Gastrocnemius medialis (tissue), 4 donors: ENCODE results near the gene TAF1D. TPM values are rescaled to one million over a fixed set of nuclear protein-coding genes. Genes with fewer than 3 reads are reported as not detected.
A peak's percentile ranks its signal among the peaks of the same experiment; 100 is the strongest.

Experiments
- ATAC-seq, 2 donors: fragments of 150-250 bp; one replicate each; pipeline ENCODE4 v1.9.1; 2016
- DNase-seq, 2 donors: peaks; one replicate each; pipeline ENCODE4 v3.0.0-alpha.2; 2019
- H3K27ac ChIP-seq, 4 donors: fragments of 200-600 bp; sonication (generic); 1 replicate in 1 of 4; 2 replicates in 3 of 4; pipeline ENCODE4 v1.5.1; 2016 to 2018; ENCODE audit warnings: mild to moderate bottlenecking in 2 of 4, moderate library complexity in 1 of 4
- H3K27me3 ChIP-seq, 3 donors: fragments of 200-600 bp; sonication (generic) in 2 of 3; 1 replicate in 1 of 3; 2 replicates in 2 of 3; pipeline versions ENCODE4 v1.5.1 to v1.6.0; 2016 to 2019; ENCODE audit warnings: mild to moderate bottlenecking in 1 of 3, moderate library complexity in 1 of 3
- H3K36me3 ChIP-seq, 2 donors: fragments of 200-600 bp; sonication (generic) in 1 of 2; one replicate each; pipeline ENCODE4 v1.5.1; 2017 to 2018
- H3K4me1 ChIP-seq, 2 donors: fragments of 200-600 bp; sonication (generic) in 1 of 2; one replicate each; pipeline ENCODE4 v1.5.1; 2016 to 2017; ENCODE audit warnings: mild to moderate bottlenecking in 2 of 2
- H3K4me3 ChIP-seq, 4 donors: fragments of 200-600 bp; sonication (generic) in 3 of 4; 1 replicate in 1 of 4; 2 replicates in 3 of 4; pipeline ENCODE4 v1.5.1; 2016 to 2019; ENCODE audit warnings: mild to moderate bottlenecking in 2 of 4
- H3K9me3 ChIP-seq, 3 donors: fragments of 200-600 bp; sonication (generic) in 2 of 3; 1 replicate in 1 of 3; 2 replicates in 2 of 3; pipeline ENCODE4 v1.5.1; 2016 to 2019
- CTCF ChIP-seq, 5 experiments: fragments of 450-650 bp in 3 of 5; fragments of 200-600 bp in 2 of 5; sonication (generic) in 2 of 5; IDR thresholded peaks in 4 of 5; conservative IDR thresholded peaks in 1 of 5; 1 replicate in 4 of 5; 2 replicates in 1 of 5; pipeline ENCODE4 v1.5.1; 2016 to 2019; ENCODE audit warnings: antibody characterized with exemption in 5 of 5, mild to moderate bottlenecking in 3 of 5, moderate library complexity in 3 of 5
- POLR2A ChIP-seq, 2 donors: fragments of 450-650 bp; IDR thresholded peaks; one replicate each; pipeline ENCODE4 v1.6.1; 2017; ENCODE audit warnings: antibody characterized with exemption in 2 of 2, mild to moderate bottlenecking in 2 of 2, moderate library complexity in 2 of 2
- in situ Hi-C, 4 donors: fragments of 200-750 bp; cut with MboI; loops; one replicate each; pipeline versions ENCODE4 v1.15.0 to v1.8.0; 2017; ENCODE audit warnings: low sequenced_read_pairs in 4 of 4
- intact Hi-C: fragments of 100-400 bp; cut with DNase I; formaldehyde crosslinking; loops from one replicate; pipeline ENCODE4 v1.15.1; 2023; ENCODE audit warnings: low total_unique reads
- total RNA-seq, 4 donors: library from RNA; depleted of rRNA; stranded (reverse); fragments of >200 nt; gene quantifications; one replicate each; pipeline versions ENCODE4 v1.1.0 to v1.2.3, GENCODE V29; 2016

The TAF1D gene
- total RNA-seq, 4 donors from 2014 or later: 42.6 to 85.5 (median 55.0) TPM

- Histone ChIP-seq H3K4me3 (peak overlapping the region in 1 of 4 donors; percentile 19), H3K36me3 (peaks cover 0 to 4% of the 10 kb centered on the region in 2 donors), H3K4me1 (peaks cover 31 to 34% of the 10 kb centered on the region in 2 donors), H3K9me3 (no peaks in the 10 kb centered on the region), H3K27ac (peak overlapping the region; percentile 91 to 99 (median 94)), H3K27me3 (no peaks in the 10 kb centered on the region)
- DNase-seq (no peak), ATAC-seq (no peak)
- intact Hi-C loops (loop anchor here (5.0 to 10.0 kb wide), 2 partner anchors 220 to 1323 kb away; partner anchors contain the start of gene SRSF8), in situ Hi-C loops (loop anchor here in 1 of 4 donors (25.0 kb wide), 1 partner anchor 743 kb away; the partner anchor contains the start of genes ANKRD49 and MRE11)
- TF ChIP-seq POLR2A (IDR thresholded peaks at IDR 0.05) (no peak), CTCF (IDR thresholded peaks at IDR 0.05 in 4 of 5, conservative IDR thresholded peaks at IDR 0.05 in 1 of 5) (no peak)
Observed at GRCh38 chr11:93744669-93745004, 3.3 kb upstream of the TAF1D start.

GRCh38 chr11:93743291-93743690 is 2.0 kb upstream of the TAF1D start:
- Histone ChIP-seq H3K9me3 (no peaks in the 10 kb centered on the region), H3K27me3 (no peaks in the 10 kb centered on the region), H3K27ac (peak overlapping the region; percentile 91 to 99 (median 94)), H3K4me3 (no peak overlapping the region), H3K36me3 (peaks cover 0 to 12% of the 10 kb centered on the region in 2 donors), H3K4me1 (peaks cover 44 to 47% of the 10 kb centered on the region in 2 donors)
- intact Hi-C loops: loop anchor here (5.0 to 10.0 kb wide), 2 partner anchors 218 to 1324 kb away; partner anchors contain the start of gene SRSF8
- ATAC-seq: no peak
- in situ Hi-C loops: loop anchor here in 1 of 4 donors (25.0 kb wide), 1 partner anchor 744 kb away; the partner anchor contains the start of genes ANKRD49 and MRE11
- DNase-seq: no peak
- TF ChIP-seq CTCF (IDR thresholded peaks at IDR 0.05 in 4 of 5, conservative IDR thresholded peaks at IDR 0.05 in 1 of 5) (no peak), POLR2A (IDR thresholded peaks at IDR 0.05) (no peak)

GRCh38 chr11:93741882-93742226 is 559 bp upstream of the TAF1D start:
- H3K4me3 ChIP-seq: peak overlapping the region; percentile 63 to 92 (median 72)
- peaks cover 51 to 53% of the 10 kb centered on the region in 2 donors for H3K4me1 ChIP-seq
- no peaks in the 10 kb centered on the region for H3K9me3 ChIP-seq
- H3K27ac ChIP-seq: peak overlapping the region; percentile 91 to 99 (median 94)
- ATAC-seq: peak; percentile 81 to 87
- no peak for TF ChIP-seq CTCF (IDR thresholded peaks at IDR 0.05 in 4 of 5, conservative IDR thresholded peaks at IDR 0.05 in 1 of 5)
- no peak for TF ChIP-seq POLR2A (IDR thresholded peaks at IDR 0.05)
- H3K36me3 ChIP-seq: peaks cover 9 to 26% of the 10 kb centered on the region in 2 donors
- intact Hi-C loops: loop anchor here (1.0 to 10.0 kb wide), 3 partner anchors 42 to 1325 kb away; partner anchors contain the start of genes MED17 and SRSF8
- in situ Hi-C loops: loop anchor here in 1 of 4 donors (25.0 kb wide), 1 partner anchor 745 kb away; the partner anchor contains the start of genes ANKRD49 and MRE11
- DNase-seq: peak; percentile 77 to 87
- H3K27me3 ChIP-seq: no peaks in the 10 kb centered on the region

- H3K36me3 ChIP-seq: peaks cover 16 to 37% of the 10 kb centered on the region in 2 donors
- in situ Hi-C loops (loop anchor here in 1 of 4 donors (25.0 kb wide), 1 partner anchor 747 kb away; the partner anchor contains the start of genes ANKRD49 and MRE11), intact Hi-C loops (loop anchor here (1.0 to 10.0 kb wide), 3 partner anchors 44 to 1327 kb away; partner anchors contain the start of genes MED17 and SRSF8)
- peaks cover 45 to 48% of the 10 kb centered on the region in 2 donors for H3K4me1 ChIP-seq
- TF ChIP-seq CTCF (IDR thresholded peaks at IDR 0.05 in 4 of 5, conservative IDR thresholded peaks at IDR 0.05 in 1 of 5): no peak
- TF ChIP-seq POLR2A (IDR thresholded peaks at IDR 0.05): no peak
- no peaks in the 10 kb centered on the region for H3K27me3 ChIP-seq
- ATAC-seq (peak; percentile 55 to 59), DNase-seq (peak; percentile 49 to 66)
- peak overlapping the region; percentile 91 to 99 (median 94) for H3K27ac ChIP-seq
- no peaks in the 10 kb centered on the region for H3K9me3 ChIP-seq
- peak overlapping the region; percentile 71 to 92 (median 76) for H3K4me3 ChIP-seq
Observed at GRCh38 chr11:93740730-93741093, 583 bp downstream of the TAF1D start.
